GM23338 (cell line): Measurements from ENCODE around the gene DOCK10. TPM values are rescaled to one million over a fixed set of nuclear protein-coding genes. Genes with fewer than 3 reads are reported as not detected.

Source experiments
- ATAC-seq: fragments of 200-7000 bp; cut with Tn5 transposase; 3 replicates; pipeline ENCODE4 v1.9.1; 2020
- DNase-seq: peaks from one replicate; pipeline ENCODE4 v3.0.0-alpha.2; 2015; ENCODE audit warnings: low spot score
- H2AFZ ChIP-seq: fragments of 200-600 bp; sonication (generic); 2 replicates; pipeline ENCODE4 v1.8.0; 2016; ENCODE audit warnings: antibody characterized with exemption, mild to moderate bottlenecking, moderate library complexity
- H3F3A ChIP-seq: fragments of 200-600 bp; sonication (generic); replicated peaks from 2 replicates; pipeline ENCODE4 v1.8.0; 2017; ENCODE audit warnings: antibody characterized with exemption, mixed run types, low read depth
- H3K27ac ChIP-seq: fragments of 200-600 bp; sonication (generic); 2 replicates; pipeline ENCODE4 v1.6.1; 2016; ENCODE audit warnings: low read depth
- H3K27me3 ChIP-seq: fragments of 200-600 bp; sonication (generic); 2 replicates; pipeline ENCODE4 v1.8.0; 2016; ENCODE audit warnings: mild to moderate bottlenecking, mixed run types, moderate library complexity; ENCODE audit not compliant: insufficient read depth
- H3K36me3 ChIP-seq: fragments of 200-600 bp; sonication (generic); 2 replicates; pipeline ENCODE4 v1.8.0; 2016; ENCODE audit warnings: mild to moderate bottlenecking; ENCODE audit not compliant: insufficient read depth
- H3K4me1 ChIP-seq: fragments of 200-600 bp; sonication (generic); 2 replicates; pipeline ENCODE4 v1.8.0; 2016; ENCODE audit warnings: mild to moderate bottlenecking, moderate library complexity; ENCODE audit not compliant: insufficient read depth
- H3K4me2 ChIP-seq: fragments of 200-600 bp; sonication (generic); 2 replicates; pipeline ENCODE4 v1.7.1; 2017; ENCODE audit warnings: mixed run types
- H3K4me3 ChIP-seq: fragments of 200-600 bp; sonication (generic); 2 replicates; pipeline ENCODE4 v1.6.1; 2016; ENCODE audit warnings: mixed run types
- H3K79me2 ChIP-seq: fragments of 200-600 bp; sonication (generic); replicated peaks from 2 replicates; pipeline ENCODE4 v1.8.0; 2017; ENCODE audit warnings: mild to moderate bottlenecking; ENCODE audit not compliant: insufficient read depth
- H3K9me2 ChIP-seq: fragments of 200-600 bp; sonication (generic); 2 replicates; pipeline ENCODE4 v1.8.0; 2017; ENCODE audit not compliant: insufficient read depth
- H4K20me1 ChIP-seq: fragments of 200-600 bp; sonication (generic); replicated peaks from 2 replicates; pipeline ENCODE4 v1.8.0; 2017; ENCODE audit warnings: mild to moderate bottlenecking; ENCODE audit not compliant: insufficient read depth
- H3K27ac Mint-ChIP-seq: 2 replicates; pipeline ENCODE4 v1.8.0; 2020; ENCODE audit warnings: inconsistent platforms, mild to moderate bottlenecking, moderate library complexity, mixed read lengths
- H3K27me3 Mint-ChIP-seq: 3 replicates; pipeline ENCODE4 v1.8.0; 2022; ENCODE audit warnings: low read depth, mild to moderate bottlenecking, moderate library complexity, mixed read lengths, inconsistent platforms; ENCODE audit not compliant: insufficient read depth, poor library complexity
- H3K36me3 Mint-ChIP-seq: 3 replicates; pipeline ENCODE4 v1.8.0; 2021; ENCODE audit warnings: low read depth, mild to moderate bottlenecking, inconsistent platforms, moderate library complexity, mixed read lengths
- H3K4me1 Mint-ChIP-seq: 3 replicates; pipeline ENCODE4 v1.8.0; 2020; ENCODE audit warnings: mild to moderate bottlenecking, inconsistent platforms, mixed read lengths
- H3K4me3 Mint-ChIP-seq: 3 replicates; pipeline ENCODE4 v1.8.0; 2021; ENCODE audit warnings: moderate library complexity, mild to moderate bottlenecking, inconsistent platforms, mixed read lengths
- H3K9me3 Mint-ChIP-seq: 3 replicates; pipeline ENCODE4 v1.8.0; 2020; ENCODE audit warnings: moderate library complexity, mild to moderate bottlenecking, inconsistent platforms, mixed read lengths
- CREB1 ChIP-seq: fragments of 250-450 bp; sonication (Bioruptor Pico); IDR thresholded peaks from 2 replicates; pipeline ENCODE4 v1.5.0; 2020; ENCODE audit warnings: low read depth, mild to moderate bottlenecking, moderate library complexity
- CTCF ChIP-seq, 2 experiments: fragments of 200-600 bp in 1 of 2; sonication (generic) in 1 of 2; conservative IDR thresholded peaks; 2 replicates each; pipeline versions ENCODE4 v1.5.1 to v1.6.1; 2016 to 2017; ENCODE audit warnings: antibody characterized with exemption in 2 of 2, low read depth in 2 of 2, mild to moderate bottlenecking in 2 of 2, moderate library complexity in 1 of 2
- ETS1 ChIP-seq: IDR thresholded peaks from 2 replicates; pipeline ENCODE4 v1.6.1; 2016; ENCODE audit warnings: antibody characterized with exemption
- EZH2 ChIP-seq: fragments of 200-600 bp; sonication (generic); IDR thresholded peaks from one replicate; pipeline ENCODE4 v1.8.0; 2017; ENCODE audit warnings: antibody characterized with exemption, mild to moderate bottlenecking, low read depth; ENCODE audit not compliant: unreplicated experiment
- EZH2phosphoT487 ChIP-seq: fragments of 200-600 bp; sonication (generic); IDR thresholded peaks from one replicate; pipeline ENCODE4 v1.8.1; 2018; ENCODE audit warnings: antibody characterized with exemption; ENCODE audit not compliant: unreplicated experiment
- JUNB ChIP-seq: IDR thresholded peaks from one replicate; pipeline ENCODE4 v1.6.1; 2016; ENCODE audit warnings: antibody characterized with exemption; ENCODE audit not compliant: unreplicated experiment
- NANOG ChIP-seq: IDR thresholded peaks from 2 replicates; pipeline ENCODE4 v1.6.1; 2016; ENCODE audit warnings: antibody characterized with exemption, borderline replicate concordance
- POLR2AphosphoS5 ChIP-seq: IDR thresholded peaks from 2 replicates; pipeline ENCODE4 v1.6.1; 2016; ENCODE audit warnings: antibody characterized with exemption, low read depth
- REST ChIP-seq: IDR thresholded peaks from one replicate; pipeline ENCODE4 v1.6.1; 2018; ENCODE audit warnings: antibody characterized with exemption; ENCODE audit not compliant: unreplicated experiment
- STAT1 ChIP-seq: IDR thresholded peaks from one replicate; pipeline ENCODE4 v1.6.1; 2016; ENCODE audit warnings: antibody characterized with exemption; ENCODE audit not compliant: unreplicated experiment
- ZNF114 ChIP-seq: fragments of 250-450 bp; sonication (Bioruptor Pico); IDR thresholded peaks from 2 replicates; pipeline ENCODE4 v1.5.0; 2020; ENCODE audit warnings: mild to moderate bottlenecking, moderate library complexity
- ZNF331 ChIP-seq: fragments of 250-450 bp; sonication (Bioruptor Pico); IDR thresholded peaks from 2 replicates; pipeline ENCODE4 v1.5.0; 2020; ENCODE audit warnings: low read depth, mild to moderate bottlenecking, moderate library complexity
- polyA plus RNA-seq: library from polyadenylated mRNA; unstranded; fragments of >200 nt; fragmentation: Nextera tagmentation; extraction: Ambion mirVana; gene quantifications from 2 replicates; pipeline ENCODE4 v1.2.1, GENCODE V29; 2016
- total RNA-seq: library from RNA; depleted of rRNA; stranded (reverse); fragments of >200 nt; shearing (Covaris generic); gene quantifications from 2 replicates; pipeline ENCODE4 v1.2.3, GENCODE V29; 2014

DOCK10 gene
- total and polyA plus RNA-seq, 2 experiments from 2014 or later: 1.0 to 1.7 TPM

- TF ChIP-seq CTCF (conservative IDR thresholded peaks at IDR 0.05; ENCODE audit: low read depth in 2 of 2) (no peak), ZNF114 (CRISPR knock-in tag) (no peak), CREB1 (no peak), POLR2AphosphoS5 (no peak)
These were observed 117.6 kb downstream of the DOCK10 start (continued) for GRCh38 chr2:224924631-224925030.

DNA sequence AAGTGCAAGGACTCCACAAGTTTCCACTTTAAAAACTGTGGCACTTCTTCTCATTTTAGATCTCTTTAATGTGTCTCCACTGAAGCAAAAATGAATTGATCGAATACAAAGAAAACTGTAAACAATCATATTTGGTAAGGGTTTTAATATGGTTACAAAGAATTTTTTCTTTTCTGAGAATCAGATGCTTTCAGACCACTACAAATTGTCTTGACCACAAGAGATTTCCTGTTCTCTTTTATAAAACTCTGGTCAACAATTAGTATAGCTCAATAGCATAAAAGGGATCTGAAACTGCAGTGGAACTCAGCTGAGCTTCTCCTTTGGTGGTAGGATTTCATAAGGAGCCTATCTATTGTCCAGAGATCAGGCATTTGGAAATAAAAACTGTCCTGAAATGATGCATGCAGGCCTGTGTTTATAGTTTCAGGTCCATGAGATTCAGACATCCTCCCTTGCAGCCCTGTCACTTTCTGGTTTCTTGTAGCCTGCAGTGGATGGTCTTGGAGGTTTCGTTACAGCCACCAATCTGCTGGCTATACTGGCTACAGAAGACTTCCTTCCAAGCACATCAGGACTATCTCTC lies 120.0 kb downstream of the DOCK10 start:
- Histone ChIP-seq H3K9me2 (peaks cover 5% of the 10 kb centered on the region; the same call in 1 of the 2 replicates), H3K4me3 (no peak overlapping the region), H3K36me3 (no peaks in the 10 kb centered on the region), H2AFZ (no peak overlapping the region), H3K27ac (no peak overlapping the region), H3F3A (no peaks in the 10 kb centered on the region), H3K27me3 (no peaks in the 10 kb centered on the region), H3K4me1 (no peaks in the 10 kb centered on the region), H3K79me2 (no peaks in the 10 kb centered on the region), H4K20me1 (no peaks in the 10 kb centered on the region), H3K4me2 (no peak overlapping the region)
- DNase-seq (no peak), ATAC-seq (no peak)
- Mint-ChIP-seq H3K27ac (no peak overlapping the region), H3K4me3 (no peak overlapping the region), H3K4me1 (no peaks in the 10 kb centered on the region), H3K27me3 (no peaks in the 10 kb centered on the region), H3K9me3 (no peaks in the 10 kb centered on the region), H3K36me3 (no peaks in the 10 kb centered on the region)
- TF ChIP-seq POLR2AphosphoS5: no peak
- TF ChIP-seq ZNF114 (CRISPR knock-in tag): no peak
- no peak for TF ChIP-seq STAT1
- no peak for TF ChIP-seq EZH2phosphoT487
- TF ChIP-seq JUNB: no peak

GRCh38 chr2:224919472-224920110 lies 122.7 kb downstream of the DOCK10 start:
- Mint-ChIP-seq H3K36me3 (no peaks in the 10 kb centered on the region), H3K9me3 (no peaks in the 10 kb centered on the region), H3K4me3 (no peak overlapping the region), H3K27me3 (no peaks in the 10 kb centered on the region), H3K4me1 (no peaks in the 10 kb centered on the region), H3K27ac (no peak overlapping the region)
- ATAC-seq (no peak), DNase-seq (no peak)
- Histone ChIP-seq H3K36me3 (no peaks in the 10 kb centered on the region), H2AFZ (no peak overlapping the region), H3K9me2 (peaks cover 5% of the 10 kb centered on the region; the same call in 1 of the 2 replicates), H3K27ac (no peak overlapping the region), H3F3A (no peaks in the 10 kb centered on the region), H3K4me2 (no peak overlapping the region), H3K4me3 (no peak overlapping the region), H3K4me1 (no peaks in the 10 kb centered on the region), H4K20me1 (no peaks in the 10 kb centered on the region), H3K79me2 (no peaks in the 10 kb centered on the region), H3K27me3 (no peaks in the 10 kb centered on the region)
- TF ChIP-seq ETS1 (no peak), ZNF331 (no peak), JUNB (no peak), REST (no peak), EZH2 (no peak), ZNF114 (CRISPR knock-in tag) (no peak), CTCF (conservative IDR thresholded peaks at IDR 0.05; ENCODE audit: low read depth in 2 of 2) (no peak), NANOG (no peak)
